Adrenal gland (tissue), 5 donors: ENCODE results near the gene CDH18.

Experiments used
- POLR2A ChIP-seq, 2 donors: fragments of 450-650 bp; IDR thresholded peaks; one replicate each; pipeline ENCODE4 v1.6.1; 2017; ENCODE audit warnings: antibody characterized with exemption in 2 of 2, mild to moderate bottlenecking in 2 of 2, moderate library complexity in 1 of 2
- TF ChIP-seq, protein P1 (sequence below), 6 experiments: fragments of 450-650 bp in 4 of 6; fragments of 200-600 bp in 2 of 6; sonication (generic) in 1 of 6; IDR thresholded peaks; 1 replicate in 5 of 6; 2 replicates in 1 of 6; pipeline versions ENCODE4 v1.5.1 to v1.8.0; 2016 to 2021; ENCODE audit warnings: antibody characterized with exemption in 6 of 6, mild to moderate bottlenecking in 2 of 6, moderate library complexity in 1 of 6
- donor health status: DM: no; HTN: no; CAD: no.

DNA sequence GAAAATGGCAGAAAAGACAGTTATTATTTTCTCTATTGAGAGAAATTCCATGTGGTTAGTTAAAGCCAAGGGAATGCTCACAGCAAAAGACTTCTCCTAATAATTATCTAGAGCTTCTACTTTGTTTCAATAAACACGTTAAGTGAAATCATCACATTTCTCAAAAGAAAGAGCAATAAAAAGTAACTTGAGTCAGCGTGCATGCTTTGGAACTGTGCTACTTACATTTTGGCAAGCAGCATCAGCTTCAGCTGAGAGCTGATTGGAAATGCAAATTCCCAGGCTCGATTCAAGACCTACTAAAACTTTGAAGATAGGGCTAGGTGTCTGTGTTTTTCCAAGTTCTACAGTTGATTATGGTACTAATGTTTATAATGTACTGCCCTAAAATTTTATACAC lies 132.1 kb downstream of the CDH18 start:
- TF ChIP-seq, protein P1, sequence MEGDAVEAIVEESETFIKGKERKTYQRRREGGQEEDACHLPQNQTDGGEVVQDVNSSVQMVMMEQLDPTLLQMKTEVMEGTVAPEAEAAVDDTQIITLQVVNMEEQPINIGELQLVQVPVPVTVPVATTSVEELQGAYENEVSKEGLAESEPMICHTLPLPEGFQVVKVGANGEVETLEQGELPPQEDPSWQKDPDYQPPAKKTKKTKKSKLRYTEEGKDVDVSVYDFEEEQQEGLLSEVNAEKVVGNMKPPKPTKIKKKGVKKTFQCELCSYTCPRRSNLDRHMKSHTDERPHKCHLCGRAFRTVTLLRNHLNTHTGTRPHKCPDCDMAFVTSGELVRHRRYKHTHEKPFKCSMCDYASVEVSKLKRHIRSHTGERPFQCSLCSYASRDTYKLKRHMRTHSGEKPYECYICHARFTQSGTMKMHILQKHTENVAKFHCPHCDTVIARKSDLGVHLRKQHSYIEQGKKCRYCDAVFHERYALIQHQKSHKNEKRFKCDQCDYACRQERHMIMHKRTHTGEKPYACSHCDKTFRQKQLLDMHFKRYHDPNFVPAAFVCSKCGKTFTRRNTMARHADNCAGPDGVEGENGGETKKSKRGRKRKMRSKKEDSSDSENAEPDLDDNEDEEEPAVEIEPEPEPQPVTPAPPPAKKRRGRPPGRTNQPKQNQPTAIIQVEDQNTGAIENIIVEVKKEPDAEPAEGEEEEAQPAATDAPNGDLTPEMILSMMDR (IDR thresholded peaks at IDR 0.05): no peak
- TF ChIP-seq POLR2A (IDR thresholded peaks at IDR 0.05): no peak
